Endothelial cell (in vitro differentiated cells): Measurements from ENCODE around the gene ELOVL1. TPM values are rescaled to one million over a fixed set of nuclear protein-coding genes. Genes with fewer than 3 reads are reported as not detected.
A peak's percentile ranks its signal among the peaks of the same experiment; 100 is the strongest.

ENCODE experiments used
- DNase-seq: peaks from one replicate; pipeline ENCODE4 v3.0.0; 2021; ENCODE audit warnings: low spot score
- H3K27ac Mint-ChIP-seq: one replicate; pipeline ENCODE4 v1.8.0; 2021; ENCODE audit warnings: mixed read lengths, inconsistent platforms; ENCODE audit not compliant: unreplicated experiment
- H3K27me3 Mint-ChIP-seq: one replicate; pipeline ENCODE4 v1.8.0; 2021; ENCODE audit warnings: mild to moderate bottlenecking, moderate library complexity, mixed read lengths, inconsistent platforms; ENCODE audit not compliant: unreplicated experiment
- H3K36me3 Mint-ChIP-seq: one replicate; pipeline ENCODE4 v1.8.0; 2021; ENCODE audit warnings: mild to moderate bottlenecking, low read depth, mixed read lengths, inconsistent platforms; ENCODE audit not compliant: unreplicated experiment
- H3K4me1 Mint-ChIP-seq: one replicate; pipeline ENCODE4 v1.8.0; 2021; ENCODE audit warnings: mild to moderate bottlenecking, mixed read lengths, inconsistent platforms; ENCODE audit not compliant: unreplicated experiment
- H3K4me3 Mint-ChIP-seq: one replicate; pipeline ENCODE4 v1.8.0; 2021; ENCODE audit warnings: mild to moderate bottlenecking, mixed read lengths, inconsistent platforms; ENCODE audit not compliant: unreplicated experiment
- H3K9me3 Mint-ChIP-seq: one replicate; pipeline ENCODE4 v1.8.0; 2021; ENCODE audit warnings: mixed read lengths, inconsistent platforms; ENCODE audit not compliant: unreplicated experiment
- CTCF ChIP-seq: fragments of 200-600 bp; sonication (generic); IDR thresholded peaks from one replicate; pipeline ENCODE4 v1.5.0; 2021; ENCODE audit warnings: antibody characterized with exemption; ENCODE audit not compliant: unreplicated experiment
- total RNA-seq: library from RNA; stranded (reverse); fragmentation: NEBNext Ultra II Directional; extraction: Animal tissue kit (Norgen Biotek cat#: 25700); gene quantifications from one replicate; pipeline ENCODE4 v1.2.1, GENCODE V29; 2021; ENCODE audit not compliant: unreplicated experiment

ELOVL1 gene
- total RNA-seq, 1 donor from 2014 or later: 88.7 TPM

DNA sequence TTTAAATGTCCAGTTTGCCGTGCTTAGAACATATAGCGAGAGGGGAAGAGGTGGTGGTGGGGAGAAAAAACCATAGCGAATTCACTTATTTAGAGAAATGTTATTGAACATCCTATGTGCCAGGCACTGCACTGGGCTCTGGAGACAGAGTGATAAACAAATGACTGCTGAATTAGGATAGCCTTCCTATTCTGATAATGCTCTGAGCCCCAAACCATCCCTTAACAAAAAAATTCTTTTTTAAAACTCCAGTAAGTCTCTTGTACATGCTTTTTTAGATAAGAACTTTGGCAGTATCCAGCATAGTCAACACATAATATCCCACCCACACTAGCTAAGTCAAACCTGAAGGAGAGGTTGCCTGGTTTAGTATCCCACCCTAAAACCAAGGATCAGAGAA lies 30.4 kb upstream of the ELOVL1 start:
- TF ChIP-seq CTCF: no peak
- Mint-ChIP-seq H3K27ac (no peak overlapping the region), H3K4me1 (peaks cover 8% of the 10 kb centered on the region), H3K36me3 (peaks cover 4% of the 10 kb centered on the region), H3K4me3 (no peak overlapping the region), H3K27me3 (no peaks in the 10 kb centered on the region), H3K9me3 (no peaks in the 10 kb centered on the region)
- no peak for DNase-seq

- TF ChIP-seq CTCF: no peak
- Mint-ChIP-seq H3K4me3 (no peak overlapping the region), H3K27me3 (no peaks in the 10 kb centered on the region), H3K4me1 (no peaks in the 10 kb centered on the region), H3K9me3 (no peaks in the 10 kb centered on the region), H3K27ac (no peak overlapping the region), H3K36me3 (peaks cover 4% of the 10 kb centered on the region)
- no peak for DNase-seq
These were observed 28.2 kb upstream of the ELOVL1 start for GRCh38 chr1:43396059-43396458.

- Mint-ChIP-seq H3K4me3 (no peak overlapping the region), H3K4me1 (peaks cover 2% of the 10 kb centered on the region), H3K27me3 (no peaks in the 10 kb centered on the region), H3K36me3 (peaks cover 4% of the 10 kb centered on the region), H3K9me3 (no peaks in the 10 kb centered on the region), H3K27ac (no peak overlapping the region)
- DNase-seq: no peak
- no peak for TF ChIP-seq CTCF
These were observed 27.7 kb upstream of the ELOVL1 start for GRCh38 chr1:43395523-43395922.

DNA sequence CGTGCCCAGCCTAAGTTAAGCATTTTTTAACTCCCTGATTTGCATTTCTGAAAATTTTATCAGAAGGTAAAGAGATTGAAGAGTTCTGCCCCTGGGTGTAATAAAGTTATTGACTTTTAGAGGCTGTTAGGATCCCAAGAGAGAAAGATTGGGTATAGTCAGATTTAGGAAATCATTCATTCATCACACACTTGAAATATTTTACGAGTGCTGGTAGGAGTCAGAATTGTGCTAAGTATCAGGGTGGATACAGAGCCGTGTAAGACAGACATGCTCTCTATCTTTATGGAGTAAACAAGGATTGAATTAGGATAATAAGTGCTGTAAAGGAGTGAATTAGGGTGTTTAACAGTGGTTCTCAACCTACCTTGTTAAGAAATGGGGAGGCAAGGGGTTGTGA lies 24.9 kb upstream of the ELOVL1 start:
- no peaks in the 10 kb centered on the region for H3K9me3 Mint-ChIP-seq
- H3K27ac Mint-ChIP-seq: no peak overlapping the region
- TF ChIP-seq CTCF: no peak
- peaks cover 18% of the 10 kb centered on the region for H3K4me1 Mint-ChIP-seq
- no peak overlapping the region for H3K4me3 Mint-ChIP-seq
- DNase-seq: no peak
- H3K27me3 Mint-ChIP-seq: peaks cover 4% of the 10 kb centered on the region
- peaks cover under 1% of the 10 kb centered on the region for H3K36me3 Mint-ChIP-seq

- peak; percentile 92 for DNase-seq
- H3K27me3 Mint-ChIP-seq: peaks cover 4% of the 10 kb centered on the region
- peaks cover 18% of the 10 kb centered on the region for H3K4me1 Mint-ChIP-seq
- TF ChIP-seq CTCF: no peak
- no peaks in the 10 kb centered on the region for H3K9me3 Mint-ChIP-seq
- H3K36me3 Mint-ChIP-seq: peaks cover 14% of the 10 kb centered on the region
- peak within 1 kb of the TSS; percentile 100 for H3K4me3 Mint-ChIP-seq
- peak within 1 kb of the TSS; percentile 98 for H3K27ac Mint-ChIP-seq
These were observed 21.8 kb upstream of the ELOVL1 start, which contains the start of the genes MED8 and SZT2 for GRCh38 chr1:43389326-43390313. MED8 (minus strand) TSS chr1:43389800; CDS start chr1:43389764, 36 bp downstream. SZT2 (plus strand) TSS chr1:43389899; CDS start chr1:43389969, 70 bp downstream.
